ENCODE measurements around the gene FSTL4.

The FSTL4 gene

DNA sequence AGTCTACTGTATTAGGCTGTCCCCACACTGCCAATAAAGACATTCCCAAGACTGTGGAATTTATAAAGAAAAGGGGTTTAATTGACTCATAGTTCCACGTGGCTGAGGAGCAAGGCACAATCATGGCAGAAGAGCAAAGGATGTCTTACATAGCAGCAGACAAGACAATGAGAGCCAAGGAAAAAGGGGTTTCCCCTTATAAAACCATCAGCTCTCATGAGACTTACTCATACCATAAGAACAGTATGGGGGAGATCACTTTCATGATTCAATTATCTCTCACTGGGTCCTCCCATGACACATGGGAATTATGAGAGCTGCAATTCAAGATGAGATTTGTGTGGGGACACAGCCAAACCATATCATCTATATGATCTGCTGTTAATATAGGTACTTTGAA, 14.8 kb upstream of the FSTL4 start:
- peaks cover 3% of the 10 kb centered on the region for H3K36me3 Mint-ChIP-seq
- H3K27me3 Mint-ChIP-seq: peaks cover 47% of the 10 kb centered on the region
- peaks cover 4% of the 10 kb centered on the region for H3K4me1 Mint-ChIP-seq
- H3K27ac Mint-ChIP-seq: no peak overlapping the region
- peaks cover 17% of the 10 kb centered on the region for H3K9me3 Mint-ChIP-seq
- no peak overlapping the region for H3K4me3 Mint-ChIP-seq

DNA sequence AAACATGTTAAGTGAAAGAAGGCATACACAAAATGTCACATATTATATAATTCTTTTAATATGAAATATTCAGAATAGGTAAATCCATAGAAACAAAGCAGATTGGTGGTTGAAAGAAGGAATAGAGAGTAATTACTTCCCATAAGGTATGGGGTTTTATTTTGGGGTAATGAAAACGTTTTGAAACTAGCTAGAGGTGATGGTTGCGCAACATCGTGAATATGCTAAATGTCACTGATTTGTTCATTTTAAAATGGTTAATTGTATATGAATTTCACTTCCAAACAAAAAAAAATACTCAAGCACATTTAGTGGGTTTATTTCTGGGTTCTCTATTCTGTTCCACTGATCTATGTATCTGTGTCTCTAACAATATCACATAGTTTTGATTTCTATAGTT, 12.0 kb upstream of the FSTL4 start:
- H3K4me1 Mint-ChIP-seq: peaks cover 4% of the 10 kb centered on the region
- H3K27ac Mint-ChIP-seq: no peak overlapping the region
- H3K27me3 Mint-ChIP-seq: peaks cover 37% of the 10 kb centered on the region
- H3K9me3 Mint-ChIP-seq: peaks cover 17% of the 10 kb centered on the region
- H3K36me3 Mint-ChIP-seq: peaks cover 3% of the 10 kb centered on the region
- no peak overlapping the region for H3K4me3 Mint-ChIP-seq

DNA sequence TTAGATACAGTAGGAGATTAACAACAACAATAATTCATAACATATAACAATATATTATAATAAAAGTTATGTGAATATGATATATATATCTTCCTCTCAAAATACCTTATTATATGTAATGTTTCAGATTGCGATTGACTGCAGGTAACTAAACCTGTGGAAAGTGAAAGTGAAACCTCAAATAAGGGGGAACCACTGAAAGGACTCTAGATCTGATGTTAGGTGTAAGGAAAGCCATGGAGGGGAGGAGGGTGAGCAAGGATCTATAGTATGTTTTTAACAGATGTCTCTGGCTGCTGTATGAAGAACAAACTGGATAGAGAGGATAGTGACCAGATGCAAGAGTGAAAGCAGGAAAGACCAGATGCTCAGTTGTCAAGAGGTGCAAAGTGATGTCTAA, 5.8 kb upstream of the FSTL4 start:
- H3K27ac Mint-ChIP-seq: no peak overlapping the region
- H3K27me3 Mint-ChIP-seq: peaks cover 34% of the 10 kb centered on the region
- peaks cover 14% of the 10 kb centered on the region for H3K4me1 Mint-ChIP-seq
- H3K4me3 Mint-ChIP-seq: peak overlapping the region; percentile 17
- H3K9me3 Mint-ChIP-seq: peaks cover 8% of the 10 kb centered on the region
- peaks cover 1% of the 10 kb centered on the region for H3K36me3 Mint-ChIP-seq

DNA sequence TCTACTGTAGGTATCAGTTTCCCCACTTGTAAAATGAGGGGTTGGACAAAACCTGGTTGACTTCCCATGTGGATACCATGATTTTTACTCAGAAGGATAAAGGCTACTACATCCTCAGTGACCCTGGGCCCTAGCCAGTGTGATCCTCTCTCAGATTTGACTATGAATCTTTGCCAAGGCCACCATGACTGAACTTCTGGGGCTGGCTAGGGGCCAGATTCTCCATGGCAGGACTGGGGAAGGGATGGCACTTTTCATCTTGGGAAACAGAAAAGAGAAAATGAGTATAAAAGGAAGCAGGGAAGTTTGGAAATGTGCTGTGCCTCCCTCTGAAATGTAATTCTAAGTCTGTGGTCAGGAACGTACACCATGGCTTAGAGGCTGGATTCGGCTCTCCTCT, 1.4 kb upstream of the FSTL4 start:
- H3K27me3 Mint-ChIP-seq: peaks cover 49% of the 10 kb centered on the region
- H3K36me3 Mint-ChIP-seq: peaks cover 4% of the 10 kb centered on the region
- H3K4me1 Mint-ChIP-seq: peaks cover 28% of the 10 kb centered on the region
- H3K9me3 Mint-ChIP-seq: no peaks in the 10 kb centered on the region
- no peak overlapping the region for H3K27ac Mint-ChIP-seq
- H3K4me3 Mint-ChIP-seq: no peak overlapping the region

DNA sequence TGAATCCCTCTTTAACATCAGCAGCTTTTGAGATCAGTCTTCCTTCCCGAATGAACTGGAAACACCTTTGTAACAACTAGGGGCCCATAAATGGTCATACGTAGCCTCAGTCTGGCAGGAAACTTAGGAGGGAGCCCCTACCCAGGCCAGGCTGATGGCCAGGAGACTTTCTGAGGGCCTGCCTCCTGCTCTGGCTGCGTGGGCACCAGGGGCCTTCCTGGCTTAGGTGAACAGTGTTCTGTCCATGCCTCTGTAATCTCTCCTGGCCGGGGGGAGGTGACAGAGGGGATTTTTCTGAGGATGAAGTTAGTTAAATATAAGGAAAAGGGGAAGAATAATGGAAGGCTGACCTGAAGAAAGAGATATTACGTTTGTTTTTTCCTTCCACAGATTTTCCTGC, 843 bp upstream of the FSTL4 start:
- peaks cover 4% of the 10 kb centered on the region for H3K36me3 Mint-ChIP-seq
- H3K9me3 Mint-ChIP-seq: no peaks in the 10 kb centered on the region
- peaks cover 24% of the 10 kb centered on the region for H3K4me1 Mint-ChIP-seq
- H3K27ac Mint-ChIP-seq: no peak overlapping the region
- peaks cover 54% of the 10 kb centered on the region for H3K27me3 Mint-ChIP-seq
- peak overlapping the region; percentile 89 for H3K4me3 Mint-ChIP-seq

DNA sequence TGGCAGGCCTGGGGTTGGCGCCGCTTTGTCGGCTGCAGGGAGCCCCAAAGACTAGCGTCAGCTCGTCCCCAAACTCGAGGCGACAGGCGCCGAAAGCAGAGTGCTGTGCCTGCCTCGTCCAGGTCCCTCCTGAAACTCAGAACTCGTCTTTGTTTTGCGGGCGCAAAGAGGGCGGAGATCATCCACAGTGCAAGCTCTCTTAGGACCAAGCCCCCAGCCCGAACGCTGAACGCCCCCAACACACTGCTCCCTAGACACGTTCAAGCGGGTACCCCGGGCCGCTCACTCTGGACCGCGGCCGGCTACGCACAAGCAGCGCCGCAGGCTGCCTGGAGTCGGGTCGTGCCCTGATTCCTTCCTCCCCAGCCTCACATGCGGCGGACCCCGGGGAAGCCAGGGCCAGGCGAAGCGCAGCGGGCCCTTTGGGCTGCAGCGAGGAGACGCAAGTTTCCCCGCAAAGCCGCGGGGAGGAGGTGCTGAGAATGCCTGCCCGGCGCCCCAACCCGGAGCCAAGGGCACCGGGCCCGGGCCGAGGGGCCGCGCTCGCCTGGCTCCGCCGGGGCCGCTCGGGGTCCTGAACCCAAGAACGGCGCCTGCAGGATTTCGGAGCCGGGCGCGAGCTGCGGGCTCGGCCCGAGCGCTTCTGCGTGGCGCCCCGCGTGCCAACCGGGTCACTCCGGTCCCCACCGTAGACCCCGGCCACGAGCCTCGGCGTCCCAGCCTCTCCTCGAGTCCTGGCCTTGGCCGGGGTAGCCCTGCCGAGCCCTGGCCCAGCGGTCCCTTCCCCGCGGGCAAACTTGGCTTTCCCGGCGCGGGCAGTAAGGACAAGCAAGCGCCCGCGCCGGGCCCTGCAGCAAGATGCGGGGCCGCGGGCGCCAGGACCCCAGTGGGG, 738 bp downstream of the FSTL4 start:
- Mint-ChIP-seq H3K27ac (no peak overlapping the region), H3K36me3 (peaks cover 4% of the 10 kb centered on the region), H3K4me1 (peaks cover 17% of the 10 kb centered on the region), H3K4me3 (peak overlapping the region; percentile 70), H3K9me3 (no peaks in the 10 kb centered on the region), H3K27me3 (peaks cover 59% of the 10 kb centered on the region)

DNA sequence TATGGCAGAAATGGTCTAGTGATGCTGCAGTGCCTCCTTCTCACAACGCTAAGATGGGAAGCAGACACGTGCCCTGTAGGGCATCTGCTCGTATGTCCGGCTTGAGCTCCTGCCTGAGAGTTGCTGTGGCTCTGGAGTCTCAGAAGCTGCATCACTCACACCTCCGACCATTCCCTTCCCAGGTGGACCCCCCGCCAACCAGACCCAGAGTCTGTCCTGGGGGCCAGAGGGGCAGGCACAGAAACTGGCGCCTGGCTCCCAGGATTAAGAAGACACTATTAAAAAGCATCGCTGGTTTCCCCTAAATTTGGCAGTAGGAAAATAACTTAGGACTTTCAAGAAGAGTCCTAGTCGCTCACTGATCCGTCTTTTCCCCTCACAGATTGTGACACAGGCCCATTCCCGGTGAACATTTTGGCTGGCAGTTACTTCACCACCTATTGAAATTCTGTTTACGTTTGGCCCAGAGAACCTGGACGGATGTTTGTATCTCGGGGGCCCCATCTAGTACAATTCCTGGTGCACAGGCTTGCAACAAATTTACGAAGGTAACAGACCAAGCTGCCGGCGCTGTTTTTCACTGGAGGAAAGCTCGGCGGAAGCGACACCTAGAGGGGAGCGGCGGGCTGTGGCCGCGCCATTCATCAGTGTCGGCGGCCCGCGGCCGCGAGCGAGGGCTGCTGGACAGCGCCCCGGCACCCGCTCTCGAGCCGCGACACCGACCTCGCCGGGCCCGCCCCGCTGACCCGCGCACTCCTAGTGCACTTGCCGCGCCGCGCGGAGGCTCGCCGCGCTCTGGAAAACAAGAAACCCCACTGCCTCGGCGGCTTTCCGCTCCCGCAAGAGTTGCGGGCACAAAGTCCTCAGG, 1.6 kb downstream of the FSTL4 start:
- H3K27ac Mint-ChIP-seq: no peak overlapping the region
- no peaks in the 10 kb centered on the region for H3K9me3 Mint-ChIP-seq
- peaks cover 17% of the 10 kb centered on the region for H3K4me1 Mint-ChIP-seq
- peaks cover 60% of the 10 kb centered on the region for H3K27me3 Mint-ChIP-seq
- peak overlapping the region; percentile 70 for H3K4me3 Mint-ChIP-seq
- peaks cover 4% of the 10 kb centered on the region for H3K36me3 Mint-ChIP-seq

DNA sequence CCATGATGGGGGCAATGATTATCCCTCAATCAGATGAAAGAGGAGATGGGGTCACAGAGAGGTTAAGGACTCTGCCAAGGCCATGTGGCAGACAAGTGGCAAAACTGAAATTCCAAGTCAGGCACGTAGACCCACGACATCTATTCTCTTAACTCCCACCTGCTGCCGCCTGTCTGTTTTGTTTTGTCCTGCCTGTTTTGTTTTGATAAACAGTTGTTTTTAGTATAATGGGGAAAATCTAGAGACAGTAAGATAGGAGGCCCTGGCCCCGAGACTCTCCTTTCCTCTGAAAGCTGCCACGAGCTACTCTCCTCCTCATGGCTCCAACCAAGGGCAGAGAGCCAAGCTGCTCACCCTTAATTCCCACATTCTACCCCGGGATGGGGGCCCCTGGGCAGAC, 4.9 kb downstream of the FSTL4 start:
- Mint-ChIP-seq H3K4me3 (no peak overlapping the region), H3K9me3 (no peaks in the 10 kb centered on the region), H3K36me3 (no peaks in the 10 kb centered on the region), H3K27me3 (peaks cover 38% of the 10 kb centered on the region), H3K27ac (no peak overlapping the region), H3K4me1 (peaks cover 11% of the 10 kb centered on the region)

DNA sequence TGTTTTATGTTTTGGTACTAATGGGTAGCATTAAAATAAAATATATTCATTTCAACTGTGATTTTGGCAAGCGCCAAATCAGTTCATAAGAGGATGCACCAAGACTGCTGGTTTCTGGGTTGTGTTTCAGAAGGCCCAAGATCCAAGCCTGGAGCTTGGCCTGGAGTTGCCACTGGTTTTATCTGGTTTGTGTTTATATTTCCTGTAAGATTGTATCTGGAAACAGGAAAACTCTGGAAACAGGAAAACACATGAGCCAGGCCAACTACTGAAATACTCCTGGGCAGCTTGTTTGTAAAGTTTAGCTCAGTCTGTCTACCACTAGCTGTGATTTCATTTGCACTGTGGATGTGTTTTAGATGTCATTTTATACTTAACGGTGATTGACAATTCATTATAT, 5.5 kb downstream of the FSTL4 start:
- H3K27ac Mint-ChIP-seq: no peak overlapping the region
- H3K4me1 Mint-ChIP-seq: peaks cover 11% of the 10 kb centered on the region
- H3K27me3 Mint-ChIP-seq: peaks cover 40% of the 10 kb centered on the region
- no peak overlapping the region for H3K4me3 Mint-ChIP-seq
- H3K36me3 Mint-ChIP-seq: no peaks in the 10 kb centered on the region
- H3K9me3 Mint-ChIP-seq: no peaks in the 10 kb centered on the region

DNA sequence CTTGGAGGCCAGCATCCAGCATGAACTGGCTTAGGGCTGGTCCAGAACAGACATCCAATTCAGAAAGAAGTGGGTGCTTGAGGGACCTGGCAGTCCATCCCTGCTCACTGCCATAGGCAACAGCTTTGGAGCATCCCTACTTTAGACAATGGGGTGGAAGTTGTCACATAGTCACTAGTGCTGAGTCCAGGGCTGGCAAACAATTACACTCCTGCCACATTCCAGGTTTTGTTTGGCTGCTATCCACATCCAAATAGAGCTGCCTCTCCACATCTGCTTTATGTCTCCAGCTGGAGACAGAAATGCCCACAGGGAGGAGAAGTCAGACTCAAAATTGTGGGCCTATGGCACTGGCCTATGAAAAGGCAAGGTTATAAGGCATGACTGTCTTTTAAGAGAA, 7.0 kb downstream of the FSTL4 start:
- peaks cover 5% of the 10 kb centered on the region for H3K4me1 Mint-ChIP-seq

DNA sequence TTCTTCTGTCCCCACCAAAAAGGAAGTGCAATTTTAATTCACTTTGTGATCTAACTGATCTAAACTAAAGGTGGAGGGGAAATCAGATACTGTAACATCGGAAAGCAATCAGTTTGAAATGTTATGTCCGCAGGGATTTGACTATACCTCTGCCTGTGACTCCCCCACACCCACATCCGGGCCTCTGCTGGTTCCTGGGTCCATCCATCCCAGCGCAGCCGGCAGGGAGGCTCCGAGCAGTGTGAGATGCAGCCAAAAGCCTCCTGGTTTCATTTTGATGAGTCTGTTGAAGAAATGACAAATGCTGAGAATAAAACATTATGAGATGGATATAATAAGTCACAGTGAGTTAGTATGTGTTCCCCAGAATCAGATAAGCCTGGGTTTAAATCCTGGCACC, 8.6 kb downstream of the FSTL4 start:
- H3K36me3 Mint-ChIP-seq: no peaks in the 10 kb centered on the region
- H3K27ac Mint-ChIP-seq: no peak overlapping the region
- no peaks in the 10 kb centered on the region for H3K4me1 Mint-ChIP-seq
- H3K4me3 Mint-ChIP-seq: no peak overlapping the region
- no peaks in the 10 kb centered on the region for H3K9me3 Mint-ChIP-seq
- peaks cover 21% of the 10 kb centered on the region for H3K27me3 Mint-ChIP-seq

More for the DNA sequence above, 7.0 kb downstream of the FSTL4 start:
- Mint-ChIP-seq H3K36me3 (no peaks in the 10 kb centered on the region), H3K4me3 (no peak overlapping the region), H3K27ac (no peak overlapping the region), H3K9me3 (no peaks in the 10 kb centered on the region), H3K27me3 (peaks cover 34% of the 10 kb centered on the region)

DNA sequence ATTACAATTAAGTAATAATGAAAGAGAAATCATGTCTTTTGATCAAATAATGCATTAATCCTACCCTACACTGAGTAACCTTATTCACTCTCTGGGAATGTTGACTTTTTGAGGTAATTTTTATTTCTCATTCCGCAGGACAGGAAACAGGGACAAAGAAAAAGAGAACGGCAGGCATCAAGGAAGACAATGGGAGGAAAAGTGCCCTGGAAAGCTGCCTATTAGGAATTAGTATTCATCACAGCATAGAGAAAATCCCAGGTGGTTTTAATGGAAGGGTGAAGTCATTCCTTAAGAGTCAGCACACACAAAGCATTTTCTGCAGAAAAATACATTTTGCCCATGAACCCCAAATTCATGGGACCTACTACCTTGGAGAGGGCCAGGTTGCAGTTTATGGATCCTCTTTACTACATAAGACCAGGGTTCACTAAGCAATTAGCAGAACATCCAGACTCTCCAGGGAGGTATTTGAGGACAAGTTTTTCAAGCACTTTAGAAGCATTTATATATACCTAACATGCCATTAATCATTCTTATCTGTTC, 9.4 kb downstream of the FSTL4 start:
- Mint-ChIP-seq H3K27me3 (peaks cover 17% of the 10 kb centered on the region), H3K4me3 (no peak overlapping the region), H3K36me3 (no peaks in the 10 kb centered on the region), H3K27ac (no peak overlapping the region), H3K4me1 (no peaks in the 10 kb centered on the region), H3K9me3 (no peaks in the 10 kb centered on the region)

DNA sequence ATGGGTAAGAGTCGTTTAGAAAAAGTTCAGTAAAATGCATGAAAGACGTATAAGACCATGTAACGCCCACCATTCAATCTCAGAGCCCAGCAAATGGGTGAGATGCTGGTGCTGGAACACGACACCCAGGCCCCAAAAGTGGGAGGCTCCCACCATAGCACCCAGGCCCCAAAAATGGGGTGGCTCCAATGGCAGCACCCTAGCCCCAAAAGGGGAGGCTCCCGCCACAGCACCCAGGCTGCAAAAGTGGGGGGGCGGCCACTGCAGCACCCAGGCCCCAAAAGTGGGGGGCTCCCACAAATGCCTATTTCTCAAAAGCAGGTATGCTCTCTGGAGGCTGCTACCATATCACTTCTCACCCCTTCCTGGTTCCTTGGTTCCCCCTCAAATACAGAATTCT, 12.7 kb downstream of the FSTL4 start:
- no peaks in the 10 kb centered on the region for H3K9me3 Mint-ChIP-seq
- peaks cover 9% of the 10 kb centered on the region for H3K27me3 Mint-ChIP-seq
- no peaks in the 10 kb centered on the region for H3K36me3 Mint-ChIP-seq
- no peak overlapping the region for H3K4me3 Mint-ChIP-seq
- H3K27ac Mint-ChIP-seq: no peak overlapping the region
- H3K4me1 Mint-ChIP-seq: no peaks in the 10 kb centered on the region

DNA sequence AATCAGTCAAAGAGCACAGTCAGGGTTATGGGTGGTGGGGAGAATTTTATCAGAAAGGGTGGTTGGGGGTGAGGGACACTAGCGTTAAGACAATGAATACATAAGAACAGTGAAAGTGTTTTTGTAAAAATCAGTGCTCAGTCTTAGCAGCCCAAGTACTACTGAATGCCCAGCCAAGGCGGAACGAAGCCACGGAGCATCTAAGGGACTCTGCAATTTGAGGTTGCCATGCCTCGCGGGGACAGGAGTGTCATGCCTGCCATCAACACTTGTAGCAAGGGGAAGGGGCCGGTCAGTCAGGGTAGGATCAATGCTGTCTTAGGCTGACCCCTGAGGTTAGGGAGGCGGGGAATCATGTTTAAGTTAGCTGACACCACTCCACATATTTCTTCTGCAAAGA, 13.3 kb downstream of the FSTL4 start:
- H3K36me3 Mint-ChIP-seq: no peaks in the 10 kb centered on the region
- H3K4me1 Mint-ChIP-seq: no peaks in the 10 kb centered on the region
- H3K9me3 Mint-ChIP-seq: no peaks in the 10 kb centered on the region
- peaks cover 9% of the 10 kb centered on the region for H3K27me3 Mint-ChIP-seq
- no peak overlapping the region for H3K27ac Mint-ChIP-seq
- H3K4me3 Mint-ChIP-seq: no peak overlapping the region

DNA sequence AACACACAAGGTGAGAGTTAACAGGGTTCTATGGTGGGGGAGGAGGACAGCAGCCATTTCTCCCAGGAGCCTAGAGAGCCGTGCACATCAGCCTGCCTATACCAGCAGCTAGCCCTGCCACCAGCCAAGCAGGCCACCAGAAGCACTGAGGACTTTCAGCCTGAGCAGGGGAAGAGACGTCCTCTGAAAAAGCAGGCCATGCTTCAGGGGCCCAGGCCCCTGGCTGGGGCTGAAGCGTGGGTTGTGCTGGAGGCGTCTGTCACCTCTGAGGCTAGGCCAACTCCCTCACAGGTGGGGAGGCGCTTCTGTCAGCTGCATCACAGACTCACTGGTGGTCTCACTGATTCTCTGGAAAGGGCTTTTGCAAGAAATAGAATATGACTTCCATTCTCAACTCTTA, 16.3 kb downstream of the FSTL4 start:
- no peaks in the 10 kb centered on the region for H3K36me3 Mint-ChIP-seq
- peaks cover 2% of the 10 kb centered on the region for H3K27me3 Mint-ChIP-seq
- H3K9me3 Mint-ChIP-seq: no peaks in the 10 kb centered on the region
- no peaks in the 10 kb centered on the region for H3K4me1 Mint-ChIP-seq
- H3K4me3 Mint-ChIP-seq: no peak overlapping the region
- H3K27ac Mint-ChIP-seq: no peak overlapping the region

DNA sequence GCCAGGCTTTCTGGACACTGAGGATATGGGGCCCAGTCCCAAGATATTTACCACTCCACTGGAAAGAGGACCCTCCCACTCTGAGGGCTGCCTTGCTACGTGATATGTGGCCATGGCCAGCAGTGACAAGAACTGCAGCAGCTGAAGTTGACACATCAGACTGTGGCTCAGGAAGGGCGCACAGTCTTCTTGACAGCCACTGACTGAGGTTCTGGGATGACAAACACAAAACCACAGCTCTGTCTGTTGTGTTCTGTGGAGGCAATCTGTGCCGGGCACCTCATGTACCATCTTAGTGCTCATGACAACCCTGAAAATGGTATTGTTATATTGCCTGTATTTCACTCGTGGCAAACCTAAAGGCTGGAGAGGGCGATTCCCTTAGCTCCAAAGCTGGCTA, 16.9 kb downstream of the FSTL4 start:
- no peak overlapping the region for H3K4me3 Mint-ChIP-seq
- H3K4me1 Mint-ChIP-seq: no peaks in the 10 kb centered on the region
- no peaks in the 10 kb centered on the region for H3K9me3 Mint-ChIP-seq
- H3K27ac Mint-ChIP-seq: no peak overlapping the region
- H3K36me3 Mint-ChIP-seq: no peaks in the 10 kb centered on the region
- H3K27me3 Mint-ChIP-seq: peaks cover 2% of the 10 kb centered on the region
